NCI-H2107 treated with DMSO at 0.1 percent for 48 hours (cell line): ENCODE data around the gene NPPC.
"Not testable (repeated sequence)": the region's sequence is repeated elsewhere in the genome, so short reads cannot be mapped to it uniquely, and the experiment has no call there.

Experiments used
- DNase-seq: peaks from one replicate; lab custom pipeline; 2025; ENCODE audit not compliant: unreplicated experiment; lab: John Stamatoyannopoulos, UW

NPPC gene

GRCh38 chr2:231922311-231923009, 3.7 kb downstream of the NPPC start:
- DNase-seq, result no peak

GRCh38 chr2:231920795-231921194, 5.4 kb downstream of the NPPC start:
- peak; percentile 37 for DNase-seq

GRCh38 chr2:231920366-231920765, 5.8 kb downstream of the NPPC start:
- DNase-seq, result no peak

- no peak for DNase-seq
Observed at GRCh38 chr2:231919341-231920035, 6.7 kb downstream of the NPPC start.

GRCh38 chr2:231918501-231919330, 7.5 kb downstream of the NPPC start:
- DNase-seq, result no peak

- DNase-seq, result no peak
Observed at GRCh38 chr2:231917280-231918066, 8.7 kb downstream of the NPPC start.

- DNase-seq, result no peak
Observed at GRCh38 chr2:231914077-231914690, 12.0 kb downstream of the NPPC start.

- no peak for DNase-seq
Observed at GRCh38 chr2:231911381-231911780, 14.8 kb downstream of the NPPC start.

- DNase-seq, result no peak
Observed at GRCh38 chr2:231910771-231911170, 15.4 kb downstream of the NPPC start.

- not testable (repeated sequence) for DNase-seq
Observed at GRCh38 chr2:231910161-231910560, 16.0 kb downstream of the NPPC start.

GRCh38 chr2:231909631-231910030, 16.6 kb downstream of the NPPC start:
- DNase-seq, result no peak

- DNase-seq, result no peak
Observed at GRCh38 chr2:231908584-231908983, 17.6 kb downstream of the NPPC start.

GRCh38 chr2:231907765-231908164, 18.4 kb downstream of the NPPC start:
- no peak for DNase-seq

- DNase-seq, result no peak
Observed at GRCh38 chr2:231905026-231905425, 21.2 kb downstream of the NPPC start.

- no peak for DNase-seq
Observed at GRCh38 chr2:231904161-231904611, 22.0 kb downstream of the NPPC start.

- DNase-seq, result no peak
Observed at GRCh38 chr2:231902598-231902997, 23.6 kb downstream of the NPPC start.

- no peak for DNase-seq
Observed at GRCh38 chr2:231900972-231901371, 25.2 kb downstream of the NPPC start.

- no peak for DNase-seq
Observed at GRCh38 chr2:231900486-231900942, 25.7 kb downstream of the NPPC start.

GRCh38 chr2:231894566-231895380, 31.4 kb downstream of the NPPC start:
- no peak for DNase-seq

- DNase-seq, result no peak
Observed at GRCh38 chr2:231891514-231891905, 34.7 kb downstream of the NPPC start.
